GM12878 (cell line): ENCODE measurements around the gene PDIA4. TPM values are rescaled to one million over a fixed set of nuclear protein-coding genes. Genes with fewer than 3 reads are reported as not detected.
A peak's percentile ranks its signal among the peaks of the same experiment; 100 is the strongest.

ENCODE experiments used
- ATAC-seq: fragments of 200-7000 bp; cut with Tn5 transposase; 3 replicates; pipeline ENCODE4 v1.9.1; 2020; ENCODE audit warnings: mild to moderate bottlenecking, moderate library complexity
- BruUV-seq: library from RNA; stranded (reverse); fragments of 400-500 nt; replicated peaks from 2 replicates; lab custom pipeline; 2021; lab: Mats Ljungman, UMichigan
- CTCF ChIA-PET: fragments of 300-600 bp; sonication (Branson Sonifier 250); formaldehyde crosslinking; extraction: SDS; loops from one replicate; lab custom pipeline; 2021; ENCODE audit warnings: inconsistent platforms; lab: Yijun Ruan, JAX
- POLR2A ChIA-PET: fragments of 350-600 bp; formaldehyde crosslinking; extraction: SDS; loops from one replicate; lab custom pipeline; 2021; ENCODE audit warnings: inconsistent platforms; lab: Charles Lee
- RAD21 ChIA-PET: fragments of 300-600 bp; sonication (Branson Sonifier 250); formaldehyde crosslinking; loops from one replicate; lab custom pipeline; 2023; ENCODE audit warnings: antibody characterized with exemption; ENCODE audit not compliant: unreplicated experiment; lab: Charles Lee
- SMC1A ChIA-PET: fragments of 300-600 bp; sonication (Branson Sonifier 250); formaldehyde crosslinking; loops from one replicate; lab custom pipeline; 2023; ENCODE audit not compliant: unreplicated experiment, uncharacterized antibody; lab: Charles Lee
- DNase-seq: peaks from one replicate; pipeline ENCODE4 v3.0.0-alpha.2; 2011; ENCODE audit warnings: low read depth, low spot score
- FAIRE-seq: peaks from 3 replicates; lab custom pipeline; 2011; peaks lifted over from hg19 to GRCh38; lab: Jason Lieb, UNC
- H2AFZ ChIP-seq: 2 replicates; pipeline ENCODE4 v1.6.0; 2011; ENCODE audit warnings: low read depth, low read length, control low read depth; ENCODE audit not compliant: control insufficient read depth
- H3K27ac ChIP-seq: 2 replicates; pipeline ENCODE4 v1.5.1; 2011; ENCODE audit warnings: control low read depth; ENCODE audit not compliant: control insufficient read depth, insufficient read depth
- H3K27me3 ChIP-seq, 2 experiments: replicated peaks in 1 of 2; 2 replicates each; pipeline versions ENCODE4 v1.6.0 to v1.6.1; 2011; ENCODE audit warnings: low read length in 1 of 2; ENCODE audit not compliant: control insufficient read depth in 2 of 2, insufficient read depth in 2 of 2
- H3K36me3 ChIP-seq, 2 experiments: 2 replicates each; pipeline ENCODE4 v1.5.1; 2011; ENCODE audit warnings: low read length in 1 of 2; ENCODE audit not compliant: control insufficient read depth in 2 of 2, insufficient read depth in 2 of 2
- H3K4me1 ChIP-seq: 2 replicates; pipeline ENCODE4 v1.6.1; 2011; ENCODE audit warnings: mild to moderate bottlenecking, low read length, moderate library complexity, mixed read lengths; ENCODE audit not compliant: control insufficient read depth, insufficient read depth
- H3K4me2 ChIP-seq: 2 replicates; pipeline ENCODE4 v1.6.0; 2011; ENCODE audit warnings: control low read depth; ENCODE audit not compliant: control insufficient read depth, insufficient read depth
- H3K4me3 ChIP-seq: fragments of 200-600 bp; sonication (generic); 2 replicates; pipeline ENCODE4 v1.5.1; 2016
- H3K79me2 ChIP-seq: 2 replicates; pipeline ENCODE4 v1.6.0; 2011; ENCODE audit warnings: low read length; ENCODE audit not compliant: control insufficient read depth, insufficient read depth
- H3K9ac ChIP-seq: 2 replicates; pipeline ENCODE4 v1.8.0; 2011; ENCODE audit warnings: low read length, control low read depth, mixed read lengths; ENCODE audit not compliant: control insufficient read depth, insufficient read depth
- H3K9me3 ChIP-seq: replicated peaks from 3 replicates; pipeline ENCODE4 v1.5.1; 2011; ENCODE audit warnings: mild to moderate bottlenecking, low read length; ENCODE audit not compliant: control insufficient read depth, insufficient read depth
- H4K20me1 ChIP-seq: 2 replicates; pipeline ENCODE4 v1.6.0; 2011; ENCODE audit not compliant: control insufficient read depth, insufficient read depth
- ESRRA ChIP-seq: IDR thresholded peaks from 2 replicates; pipeline ENCODE4 v1.6.1; 2012; ENCODE audit warnings: mild to moderate bottlenecking, low read length, improper control_type of control experiment
- GABPA ChIP-seq: IDR thresholded peaks from 2 replicates; pipeline ENCODE4 v1.6.1; 2014; ENCODE audit warnings: antibody characterized with exemption, low read depth, mild to moderate bottlenecking, inconsistent platforms
- HCFC1 ChIP-seq: fragments of 150-350 bp; IDR thresholded peaks from 2 replicates; pipeline ENCODE4 v1.6.1; 2014; ENCODE audit warnings: low read length
- HDGF ChIP-seq: fragments of 450-650 bp; IDR thresholded peaks from 2 replicates; pipeline ENCODE4 v1.6.1; 2016; ENCODE audit warnings: antibody characterized with exemption
- NRF1 ChIP-seq: conservative IDR thresholded peaks from 2 replicates; pipeline ENCODE4 v1.6.1; 2011; ENCODE audit warnings: mild to moderate bottlenecking, low read depth, low read length, improper control_type of control experiment
- PAX8 ChIP-seq: fragments of 450-650 bp; IDR thresholded peaks from 2 replicates; pipeline ENCODE4 v1.6.1; 2017; ENCODE audit warnings: mild to moderate bottlenecking, moderate library complexity
- RAD21 ChIP-seq: IDR thresholded peaks from 2 replicates; pipeline ENCODE4 v1.6.1; 2011; ENCODE audit warnings: mild to moderate bottlenecking, low read depth, low read length, moderate library complexity; ENCODE audit not compliant: insufficient read depth
- RUNX3 ChIP-seq: IDR thresholded peaks from 2 replicates; pipeline ENCODE4 v1.6.1; 2012; ENCODE audit warnings: low read length, inconsistent platforms
- SP1 ChIP-seq: IDR thresholded peaks from one replicate; pipeline ENCODE4 v1.6.1; 2011; ENCODE audit warnings: low read depth, low read length
- STAT3 ChIP-seq: IDR thresholded peaks from 2 replicates; pipeline ENCODE4 v1.6.1; 2011; ENCODE audit warnings: low read depth, low read length, improper control_type of control experiment
- TCF7 ChIP-seq: IDR thresholded peaks from 2 replicates; pipeline ENCODE4 v1.6.1; 2014; ENCODE audit warnings: antibody characterized with exemption, borderline replicate concordance
- ZBED1 ChIP-seq: IDR thresholded peaks from 2 replicates; pipeline ENCODE4 v1.6.1; 2016; ENCODE audit warnings: borderline replicate concordance
- ZNF24 ChIP-seq: fragments of 450-650 bp; IDR thresholded peaks from 2 replicates; pipeline ENCODE4 v1.6.1; 2017; ENCODE audit warnings: antibody characterized with exemption, mild to moderate bottlenecking
- ZNF622 ChIP-seq: fragments of 450-650 bp; IDR thresholded peaks from 2 replicates; pipeline ENCODE4 v1.6.1; 2017; ENCODE audit warnings: mild to moderate bottlenecking, inconsistent platforms
- WGBS: methylation state at CpG from one replicate; pipeline ENCODE4 v1.1.6; 2016; ENCODE audit warnings: low lambda C conversion rate; ENCODE audit not compliant: insufficient replicate concordance, insufficient coverage; ENCODE audit errors: missing lambda C conversion rate; 5-methylcytosine and 5-hydroxymethylcytosine counted together
- in situ Hi-C: fragments of 300-500 bp; cut with MboI; formaldehyde crosslinking; loops from 9 replicates; pipeline ENCODE4 v1.14.3; 2018; ENCODE audit warnings: mixed read lengths
- intact Hi-C: fragments of 100-400 bp; cut with micrococcal nuclease; formaldehyde crosslinking; loops from one replicate; pipeline ENCODE4 v1.14.2; 2022; ENCODE audit not compliant: unreplicated experiment
- polyA plus RNA-seq, 11 experiments: library from polyadenylated mRNA; depleted of rRNA in 4 of 11; unstranded in 6 of 11; stranded (reverse) in 5 of 11; fragments of >200 nt; fragmentation: Nextera tagmentation in 4 of 11; fragmentation: Illumina TruSeq in 1 of 11; extraction: Ambion mirVana in 4 of 11; extraction: Trizol in 1 of 11; gene quantifications; 1 replicate in 1 of 11; 2 replicates in 10 of 11; pipeline versions ENCODE4 v1.2.1 to v1.2.3, GENCODE V29; 2011 to 2016; ENCODE audit warnings: inconsistent platforms in 2 of 11, missing spikeins in 2 of 11, low read depth in 1 of 11
- total RNA-seq, 4 experiments: library from RNA; depleted of rRNA in 3 of 4; stranded (reverse); fragments of >200 nt in 3 of 4; fragmentation: Illumina TruSeq in 1 of 4; extraction: Trizol in 1 of 4; gene quantifications; 2 replicates each; pipeline versions ENCODE4 v1.2.1 to v1.2.3, GENCODE V29; 2013 to 2021
- TF ChIP-seq, protein P1 (sequence below): fragments of 450-650 bp; IDR thresholded peaks from 2 replicates; pipeline ENCODE4 v1.6.1; 2017; ENCODE audit warnings: mild to moderate bottlenecking
- TF ChIP-seq, protein P2 (sequence below), 3 experiments: IDR thresholded peaks in 2 of 3; conservative IDR thresholded peaks in 1 of 3; 2 replicates each; pipeline ENCODE4 v1.5.1; 2011; ENCODE audit warnings: low read depth in 3 of 3, low read length in 3 of 3, mild to moderate bottlenecking in 3 of 3, control low read depth in 2 of 3, moderate library complexity in 2 of 3, inconsistent platforms in 1 of 3, mixed read lengths in 1 of 3; ENCODE audit not compliant: control insufficient read depth in 2 of 3, insufficient read depth in 1 of 3; ENCODE audit errors: extremely low read depth in 1 of 3

Gene PDIA4
- total and polyA plus RNA-seq, 10 of the 15 experiments (the other 5 are each of a cell fraction or from before 2014, with no cell fraction given): 7.1 to 306 (median 106) TPM

DNA sequence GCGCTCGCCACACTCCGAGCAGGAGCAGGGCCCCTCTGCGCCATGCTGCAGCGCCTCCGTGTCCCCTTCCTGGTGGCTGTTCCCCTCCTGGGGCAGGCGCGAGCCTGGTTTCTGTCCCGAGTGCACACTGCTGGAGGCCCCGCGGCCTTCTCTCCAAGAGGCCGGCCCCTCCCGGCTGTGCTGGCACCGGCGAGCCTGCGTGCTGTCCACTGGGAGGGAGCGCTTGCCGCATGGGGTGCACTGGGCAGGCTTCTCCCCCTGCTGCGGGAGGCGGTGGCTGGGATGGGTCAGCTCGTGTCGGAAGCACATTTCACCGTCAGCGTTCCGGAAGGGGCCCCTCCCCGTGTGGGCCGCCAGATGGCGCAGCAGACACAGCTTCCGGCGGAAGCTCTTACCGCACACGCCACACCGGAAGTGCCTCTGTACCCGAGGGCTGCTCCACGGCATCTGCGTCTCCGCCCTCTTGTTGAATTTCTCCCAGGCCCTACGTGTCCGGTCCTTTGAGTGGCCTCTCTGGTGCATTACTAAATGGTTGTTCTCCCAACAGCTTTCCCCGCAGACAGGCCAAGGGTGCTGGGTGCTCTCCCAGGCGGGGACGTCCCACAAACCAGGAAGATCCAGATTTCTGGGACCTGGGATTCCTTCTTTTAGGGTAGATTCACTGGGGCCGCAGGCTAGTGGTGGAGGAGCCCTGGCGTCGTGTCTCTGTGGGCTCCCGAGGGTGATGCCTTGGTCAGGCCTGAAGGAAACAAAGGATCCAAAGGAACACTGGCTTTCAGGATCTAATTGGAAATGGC lies 43.5 kb upstream of the PDIA4 start:
- Histone ChIP-seq H3K9ac (no peak overlapping the region), H3K79me2 (no peaks in the 10 kb centered on the region), H3K36me3 (peaks cover 5 to 13% of the 10 kb centered on the region in 2 experiments; a peak in 3 of 4 replicates), H3K27ac (no peak overlapping the region), H3K27me3 (no peaks in the 10 kb centered on the region), H2AFZ (no peak overlapping the region), H3K4me1 (no peaks in the 10 kb centered on the region), H3K4me3 (no peak overlapping the region), H3K9me3 (no peaks in the 10 kb centered on the region), H3K4me2 (no peak overlapping the region), H4K20me1 (no peaks in the 10 kb centered on the region)
- in situ Hi-C loops: no loop called here
- no peak for ATAC-seq
- DNase-seq: no peak
- FAIRE-seq: no peak
- CTCF ChIA-PET: interaction anchor here (1.1 to 1.6 kb wide), 2 partner anchors 20 to 66 kb away, joined by 4 read pairs; no protein-coding TSS in a partner anchor
- intact Hi-C loops: no loop called here
- POLR2A ChIA-PET: no interaction called here
- WGBS: 98% methylated on average over 44 of the region's 46 CpGs
- TF ChIP-seq TCF7 (no peak), ESRRA (no peak), RUNX3 (no peak), ZNF622 (no peak), HCFC1 (no peak), PAX8 (no peak), SP1 (no peak), NRF1 (no peak), ZBED1 (no peak), GABPA (peak; percentile 69; the same call in 1 of the 2 replicates), ZNF24 (no peak), STAT3 (no peak), HDGF (no peak), RAD21 (no peak)
- TF ChIP-seq, protein P1, sequence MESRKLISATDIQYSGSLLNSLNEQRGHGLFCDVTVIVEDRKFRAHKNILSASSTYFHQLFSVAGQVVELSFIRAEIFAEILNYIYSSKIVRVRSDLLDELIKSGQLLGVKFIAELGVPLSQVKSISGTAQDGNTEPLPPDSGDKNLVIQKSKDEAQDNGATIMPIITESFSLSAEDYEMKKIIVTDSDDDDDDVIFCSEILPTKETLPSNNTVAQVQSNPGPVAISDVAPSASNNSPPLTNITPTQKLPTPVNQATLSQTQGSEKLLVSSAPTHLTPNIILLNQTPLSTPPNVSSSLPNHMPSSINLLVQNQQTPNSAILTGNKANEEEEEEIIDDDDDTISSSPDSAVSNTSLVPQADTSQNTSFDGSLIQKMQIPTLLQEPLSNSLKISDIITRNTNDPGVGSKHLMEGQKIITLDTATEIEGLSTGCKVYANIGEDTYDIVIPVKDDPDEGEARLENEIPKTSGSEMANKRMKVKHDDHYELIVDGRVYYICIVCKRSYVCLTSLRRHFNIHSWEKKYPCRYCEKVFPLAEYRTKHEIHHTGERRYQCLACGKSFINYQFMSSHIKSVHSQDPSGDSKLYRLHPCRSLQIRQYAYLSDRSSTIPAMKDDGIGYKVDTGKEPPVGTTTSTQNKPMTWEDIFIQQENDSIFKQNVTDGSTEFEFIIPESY: no peak
- TF ChIP-seq, protein P2, sequence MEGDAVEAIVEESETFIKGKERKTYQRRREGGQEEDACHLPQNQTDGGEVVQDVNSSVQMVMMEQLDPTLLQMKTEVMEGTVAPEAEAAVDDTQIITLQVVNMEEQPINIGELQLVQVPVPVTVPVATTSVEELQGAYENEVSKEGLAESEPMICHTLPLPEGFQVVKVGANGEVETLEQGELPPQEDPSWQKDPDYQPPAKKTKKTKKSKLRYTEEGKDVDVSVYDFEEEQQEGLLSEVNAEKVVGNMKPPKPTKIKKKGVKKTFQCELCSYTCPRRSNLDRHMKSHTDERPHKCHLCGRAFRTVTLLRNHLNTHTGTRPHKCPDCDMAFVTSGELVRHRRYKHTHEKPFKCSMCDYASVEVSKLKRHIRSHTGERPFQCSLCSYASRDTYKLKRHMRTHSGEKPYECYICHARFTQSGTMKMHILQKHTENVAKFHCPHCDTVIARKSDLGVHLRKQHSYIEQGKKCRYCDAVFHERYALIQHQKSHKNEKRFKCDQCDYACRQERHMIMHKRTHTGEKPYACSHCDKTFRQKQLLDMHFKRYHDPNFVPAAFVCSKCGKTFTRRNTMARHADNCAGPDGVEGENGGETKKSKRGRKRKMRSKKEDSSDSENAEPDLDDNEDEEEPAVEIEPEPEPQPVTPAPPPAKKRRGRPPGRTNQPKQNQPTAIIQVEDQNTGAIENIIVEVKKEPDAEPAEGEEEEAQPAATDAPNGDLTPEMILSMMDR (IDR thresholded peaks at IDR 0.05 in 2 of 3, conservative IDR thresholded peaks at IDR 0.05 in 1 of 3; ENCODE audit: control insufficient read depth in 2 of 3, extremely low read depth in 1 of 3, insufficient read depth in 1 of 3, low read depth in 3 of 3, low read length in 3 of 3): peak in 1 of 3 experiments; percentile 8; a peak in 1 of 6 replicates
- SMC1A ChIA-PET: no interaction called here
- RAD21 ChIA-PET: no interaction called here
- no TSS peak for BruUV-seq
